Activated CD4-positive, alpha-beta T cell treated with anti-CD3 and anti-CD28 coated beads, Interleukin-2, amount 50 U/mL, for 1 hour (primary cell): ENCODE results near the gene ELAC2.

Experiments used
- DNase-seq: peaks from one replicate; pipeline ENCODE4 v3.0.0-alpha.2; 2020

Gene ELAC2

GRCh38 chr17:12947047-12947446 is 70.8 kb downstream of the ELAC2 start:
- no peak for DNase-seq
